ENCODE results near the gene COL4A2.

COL4A2 gene

GRCh38 chr13:110360598-110360997 is 53.5 kb downstream of the COL4A2 start:
- DNase-seq, result no peak

- no peak for DNase-seq
Measured at GRCh38 chr13:110361365-110361911, 54.4 kb downstream of the COL4A2 start.

GRCh38 chr13:110363010-110363409 is 55.9 kb downstream of the COL4A2 start:
- DNase-seq, result no peak

- DNase-seq, result no peak
Measured at GRCh38 chr13:110364081-110364480, 57.0 kb downstream of the COL4A2 start.

GRCh38 chr13:110365876-110366275 is 58.8 kb downstream of the COL4A2 start:
- DNase-seq, result no peak

GRCh38 chr13:110366733-110367132 is 59.6 kb downstream of the COL4A2 start:
- DNase-seq, result no peak

GRCh38 chr13:110367620-110368019 is 60.5 kb downstream of the COL4A2 start:
- DNase-seq, result no peak

GRCh38 chr13:110368408-110368807 is 61.3 kb downstream of the COL4A2 start:
- DNase-seq, result no peak

- DNase-seq, result no peak
Measured at GRCh38 chr13:110369400-110369799, 62.3 kb downstream of the COL4A2 start.

GRCh38 chr13:110371550-110372465 is 64.7 kb downstream of the COL4A2 start:
- no peak for DNase-seq

GRCh38 chr13:110372676-110373075 is 65.6 kb downstream of the COL4A2 start:
- no peak for DNase-seq

GRCh38 chr13:110373617-110374016 is 66.5 kb downstream of the COL4A2 start:
- no peak for DNase-seq

GRCh38 chr13:110374431-110375370 is 67.6 kb downstream of the COL4A2 start:
- no peak for DNase-seq

- DNase-seq, result no peak
Measured at GRCh38 chr13:110376120-110376519, 69.0 kb downstream of the COL4A2 start.

- DNase-seq, result no peak
Measured at GRCh38 chr13:110377178-110377825, 70.2 kb downstream of the COL4A2 start.

GRCh38 chr13:110377826-110378201 is 70.7 kb downstream of the COL4A2 start:
- DNase-seq, result no peak

- DNase-seq, result no peak
Measured at GRCh38 chr13:110379358-110379757, 72.3 kb downstream of the COL4A2 start.

GRCh38 chr13:110379905-110380341 is 72.8 kb downstream of the COL4A2 start:
- no peak for DNase-seq

GRCh38 chr13:110380359-110381028 is 73.4 kb downstream of the COL4A2 start:
- DNase-seq, result no peak

GRCh38 chr13:110381029-110381360 is 73.9 kb downstream of the COL4A2 start:
- no peak for DNase-seq

GRCh38 chr13:110382229-110382628 is 75.1 kb downstream of the COL4A2 start:
- no peak for DNase-seq

GRCh38 chr13:110382830-110383229 is 75.7 kb downstream of the COL4A2 start:
- DNase-seq, result no peak

All from NCI-H510A treated with DMSO at 0.1 percent for 48 hours (cell line).